ENCODE data around the gene ENDOD1. TPM values are rescaled to one million over a fixed set of nuclear protein-coding genes. Genes with fewer than 3 reads are reported as not detected.

The ENDOD1 gene
- total RNA-seq, 3 donors from 2014 or later: 48.2 to 97.5 (median 70.9) TPM

GRCh38 chr11:95085117-95085816 lies 4.4 kb upstream of the ENDOD1 start:
- Histone ChIP-seq H3K4me1 (ENCODE audit: low read depth) (no peaks in the 10 kb centered on the region), H3K36me3 (ENCODE audit: low read depth) (no peaks in the 10 kb centered on the region), H3K9me3 (no peaks in the 10 kb centered on the region), H3K4me3 (no peak overlapping the region)
- no peak for ATAC-seq
- TF ChIP-seq, protein P1, sequence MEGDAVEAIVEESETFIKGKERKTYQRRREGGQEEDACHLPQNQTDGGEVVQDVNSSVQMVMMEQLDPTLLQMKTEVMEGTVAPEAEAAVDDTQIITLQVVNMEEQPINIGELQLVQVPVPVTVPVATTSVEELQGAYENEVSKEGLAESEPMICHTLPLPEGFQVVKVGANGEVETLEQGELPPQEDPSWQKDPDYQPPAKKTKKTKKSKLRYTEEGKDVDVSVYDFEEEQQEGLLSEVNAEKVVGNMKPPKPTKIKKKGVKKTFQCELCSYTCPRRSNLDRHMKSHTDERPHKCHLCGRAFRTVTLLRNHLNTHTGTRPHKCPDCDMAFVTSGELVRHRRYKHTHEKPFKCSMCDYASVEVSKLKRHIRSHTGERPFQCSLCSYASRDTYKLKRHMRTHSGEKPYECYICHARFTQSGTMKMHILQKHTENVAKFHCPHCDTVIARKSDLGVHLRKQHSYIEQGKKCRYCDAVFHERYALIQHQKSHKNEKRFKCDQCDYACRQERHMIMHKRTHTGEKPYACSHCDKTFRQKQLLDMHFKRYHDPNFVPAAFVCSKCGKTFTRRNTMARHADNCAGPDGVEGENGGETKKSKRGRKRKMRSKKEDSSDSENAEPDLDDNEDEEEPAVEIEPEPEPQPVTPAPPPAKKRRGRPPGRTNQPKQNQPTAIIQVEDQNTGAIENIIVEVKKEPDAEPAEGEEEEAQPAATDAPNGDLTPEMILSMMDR (IDR thresholded peaks at IDR 0.05): no peak
- no peak for DNase-seq
- intact Hi-C loops (cut with DNase I, micrococcal nuclease): no loop called here

DNA sequence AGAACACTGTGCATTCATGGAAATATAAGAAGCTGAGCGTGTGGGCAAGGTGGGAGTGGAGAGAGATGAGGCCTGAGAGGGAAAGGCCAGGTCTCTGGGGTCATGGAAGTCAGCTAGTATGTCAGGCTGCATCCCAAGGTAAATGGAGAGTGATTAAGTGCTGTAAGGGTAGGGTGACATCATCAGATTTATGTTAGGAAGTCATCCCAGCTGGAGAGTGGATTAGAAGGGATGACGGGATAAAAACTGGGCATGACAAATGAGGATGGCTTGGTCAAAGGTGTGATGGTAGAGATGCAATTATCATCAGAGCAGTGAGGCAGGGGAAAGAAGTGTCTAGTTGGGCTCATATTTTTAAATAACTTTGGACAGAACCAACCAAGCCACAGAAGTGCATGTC lies 3.5 kb upstream of the ENDOD1 start:
- intact Hi-C loops (cut with DNase I, micrococcal nuclease): no loop called here
- ATAC-seq (no peak), DNase-seq (no peak)
- Histone ChIP-seq H3K36me3 (ENCODE audit: low read depth) (no peaks in the 10 kb centered on the region), H3K9me3 (no peaks in the 10 kb centered on the region), H3K4me1 (ENCODE audit: low read depth) (peaks cover 8% of the 10 kb centered on the region), H3K4me3 (no peak overlapping the region)
- TF ChIP-seq, protein P1 (IDR thresholded peaks at IDR 0.05): no peak

- TF ChIP-seq, protein P1 (IDR thresholded peaks at IDR 0.05): no peak
- ATAC-seq (no peak), DNase-seq (no peak)
- Histone ChIP-seq H3K4me1 (ENCODE audit: low read depth) (peaks cover 12% of the 10 kb centered on the region), H3K4me3 (no peak overlapping the region), H3K9me3 (no peaks in the 10 kb centered on the region), H3K36me3 (ENCODE audit: low read depth) (no peaks in the 10 kb centered on the region)
- intact Hi-C loops (cut with DNase I, micrococcal nuclease): no loop called here
Measured at GRCh38 chr11:95086836-95087570, 2.6 kb upstream of the ENDOD1 start.

DNA sequence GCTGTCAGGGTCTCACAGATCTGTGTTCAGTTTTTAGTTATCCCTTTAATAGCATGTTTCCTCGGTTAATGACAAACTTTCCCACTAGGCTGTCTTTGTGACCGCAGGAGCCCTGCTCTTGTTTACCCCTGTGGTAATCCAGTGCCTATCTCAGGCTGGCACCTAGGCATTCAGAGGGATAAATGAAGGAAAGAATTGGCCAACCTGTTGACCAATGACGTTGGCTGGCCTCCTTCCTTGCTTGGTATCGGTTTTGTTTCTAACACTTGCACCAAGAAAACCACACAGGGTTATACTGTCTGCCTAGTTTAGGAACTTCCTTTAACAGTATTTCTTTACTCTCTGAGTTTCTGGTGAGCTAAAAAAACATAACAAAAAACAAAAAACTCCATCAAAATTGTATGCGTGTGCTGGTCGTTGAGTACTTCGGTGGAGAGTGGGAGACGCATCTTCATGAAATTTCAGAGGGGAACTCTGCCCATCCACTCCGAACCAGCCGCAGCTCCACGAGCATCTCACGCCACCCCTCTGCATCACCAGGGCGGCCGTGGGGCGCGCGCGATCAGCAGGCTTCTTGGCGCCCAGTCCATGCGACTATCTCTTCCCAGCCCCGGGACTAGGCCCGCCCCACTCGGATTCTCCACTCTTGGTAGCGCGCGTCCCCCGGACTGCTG lies 563 bp upstream of the ENDOD1 start:
- Histone ChIP-seq H3K9me3 (no peaks in the 10 kb centered on the region), H3K4me3 (peak overlapping the region; percentile 73), H3K4me1 (ENCODE audit: low read depth) (peaks cover 25% of the 10 kb centered on the region), H3K36me3 (ENCODE audit: low read depth) (no peaks in the 10 kb centered on the region)
- DNase-seq (no peak), ATAC-seq (peak; percentile 39)
- TF ChIP-seq, protein P1 (IDR thresholded peaks at IDR 0.05): no peak
- intact Hi-C loops (cut with DNase I, micrococcal nuclease): no loop called here

DNA sequence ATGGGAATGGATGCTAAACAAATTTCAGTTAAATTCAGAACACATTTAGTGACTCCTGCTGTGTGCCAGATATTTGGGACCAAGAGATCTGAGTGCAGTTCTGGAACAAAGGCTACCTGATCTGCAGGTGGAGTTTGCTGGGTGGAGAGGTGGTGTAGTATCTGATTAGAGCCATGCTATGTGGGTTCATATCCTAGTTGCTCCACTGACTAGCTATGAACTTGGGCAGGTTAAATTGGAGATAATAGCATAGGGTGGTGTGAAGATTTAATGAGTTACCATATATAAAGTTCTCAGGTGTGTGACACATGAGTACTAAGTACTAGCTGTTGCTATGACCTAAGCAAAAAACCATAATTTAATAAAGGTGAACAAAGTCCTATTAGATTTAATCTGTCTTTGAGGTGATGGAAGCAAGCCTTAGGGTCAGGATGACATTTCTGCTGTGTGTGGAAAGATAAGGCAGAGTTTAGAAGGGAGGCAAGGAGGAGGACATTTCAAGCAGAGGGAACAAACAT lies 2.1 kb downstream of the ENDOD1 start:
- TF ChIP-seq, protein P1 (IDR thresholded peaks at IDR 0.05): no peak
- ATAC-seq: no peak
- no peak for DNase-seq

More for the DNA sequence above, 2.1 kb downstream of the ENDOD1 start:
- Histone ChIP-seq H3K36me3 (ENCODE audit: low read depth) (no peaks in the 10 kb centered on the region), H3K9me3 (no peaks in the 10 kb centered on the region), H3K4me3 (no peak overlapping the region), H3K4me1 (ENCODE audit: low read depth) (peaks cover 30% of the 10 kb centered on the region)
- intact Hi-C loops (cut with DNase I, micrococcal nuclease): no loop called here
